Fibroblast of lung (primary cell): ENCODE measurements around the gene AIFM1. TPM values are rescaled to one million over a fixed set of nuclear protein-coding genes. Genes with fewer than 3 reads are reported as not detected.
A peak's percentile ranks its signal among the peaks of the same experiment; 100 is the strongest.

Source experiments
- DNase-seq, 2 donors: peaks; one replicate each; pipeline versions ENCODE4 v3.0.0 to v3.0.0-alpha.2; 2010; ENCODE audit warnings: low read depth in 2 of 2
- H2AFZ ChIP-seq: 2 replicates; pipeline ENCODE4 v1.5.1; 2012; ENCODE audit warnings: low read length, control low read depth, inconsistent platforms
- H3K27ac ChIP-seq: 2 replicates; pipeline ENCODE4 v1.5.1; 2011; ENCODE audit warnings: low read length, control low read depth; ENCODE audit not compliant: insufficient read depth
- H3K27me3 ChIP-seq: 2 replicates; pipeline ENCODE4 v1.5.1; 2011; ENCODE audit warnings: mild to moderate bottlenecking, low read length; ENCODE audit not compliant: control insufficient read depth, insufficient read depth
- H3K36me3 ChIP-seq: 2 replicates; pipeline ENCODE4 v1.5.1; 2011; ENCODE audit warnings: low read length; ENCODE audit not compliant: control insufficient read depth, insufficient read depth
- H3K4me1 ChIP-seq: 2 replicates; pipeline ENCODE4 v1.5.1; 2011; ENCODE audit warnings: low read length; ENCODE audit not compliant: control insufficient read depth, insufficient read depth; ENCODE audit errors: extremely low read depth
- H3K4me2 ChIP-seq: 2 replicates; pipeline ENCODE4 v1.5.1; 2011; ENCODE audit warnings: low read length, control low read depth; ENCODE audit not compliant: insufficient read depth; ENCODE audit errors: extremely low read depth
- H3K4me3 ChIP-seq, 4 experiments: fragments of 200-600 bp in 1 of 4; sonication (generic) in 1 of 4; replicated peaks in 1 of 4; 2 replicates each; pipeline ENCODE4 v1.5.1; 2011 to 2016; ENCODE audit warnings: low read length in 4 of 4, low read depth in 3 of 4, mild to moderate bottlenecking in 3 of 4, control low read depth in 2 of 4, inconsistent platforms in 1 of 4, mixed read lengths in 1 of 4; ENCODE audit not compliant: insufficient read depth in 1 of 4; ENCODE audit errors: control extremely low read depth in 1 of 4
- H3K79me2 ChIP-seq: 2 replicates; pipeline ENCODE4 v1.5.1; 2012; ENCODE audit warnings: mild to moderate bottlenecking, low read length, inconsistent platforms; ENCODE audit not compliant: control insufficient read depth, insufficient read depth
- H3K9ac ChIP-seq: 2 replicates; pipeline ENCODE4 v1.5.1; 2011; ENCODE audit warnings: mild to moderate bottlenecking, low read length, control low read depth; ENCODE audit not compliant: insufficient read depth
- H3K9me3 ChIP-seq: 2 replicates; pipeline ENCODE4 v1.5.1; 2012; ENCODE audit warnings: low read depth, low read length; ENCODE audit not compliant: control insufficient read depth, insufficient read depth
- H4K20me1 ChIP-seq: 2 replicates; pipeline ENCODE4 v1.5.1; 2011; ENCODE audit warnings: low read length; ENCODE audit not compliant: control insufficient read depth, insufficient read depth; ENCODE audit errors: extremely low read depth
- EZH2 ChIP-seq: IDR thresholded peaks from 2 replicates; pipeline ENCODE4 v1.5.1; 2012; ENCODE audit warnings: low read length, control low read depth, mild to moderate bottlenecking; ENCODE audit errors: missing control alignments
- polyA plus RNA-seq, 2 donors: library from polyadenylated mRNA; depleted of rRNA in 1 of 2; stranded (reverse) in 1 of 2; unstranded in 1 of 2; fragments of >200 nt; gene quantifications; 2 replicates each; pipeline ENCODE4 v1.2.1, GENCODE V29; 2011 to 2012; ENCODE audit warnings: missing spikeins in 1 of 2
- total RNA-seq: library from RNA; depleted of rRNA; stranded (reverse); fragments of >200 nt; gene quantifications from 2 replicates; pipeline ENCODE4 v1.2.1, GENCODE V29; 2014
- TF ChIP-seq, protein P1 (sequence below), 2 donors: IDR thresholded peaks in 1 of 2; conservative IDR thresholded peaks in 1 of 2; 1 replicate in 1 of 2; 2 replicates in 1 of 2; pipeline ENCODE4 v1.5.1; 2011 to 2012; ENCODE audit warnings: low read length in 2 of 2, control low read depth in 1 of 2, inconsistent platforms in 1 of 2, low read depth in 1 of 2, mild to moderate bottlenecking in 1 of 2

Gene AIFM1
- total and polyA plus RNA-seq, 2 donors (not counting 1 experiment from before 2014, with no cell fraction given) = 23.1 to 36.1 TPM

DNA sequence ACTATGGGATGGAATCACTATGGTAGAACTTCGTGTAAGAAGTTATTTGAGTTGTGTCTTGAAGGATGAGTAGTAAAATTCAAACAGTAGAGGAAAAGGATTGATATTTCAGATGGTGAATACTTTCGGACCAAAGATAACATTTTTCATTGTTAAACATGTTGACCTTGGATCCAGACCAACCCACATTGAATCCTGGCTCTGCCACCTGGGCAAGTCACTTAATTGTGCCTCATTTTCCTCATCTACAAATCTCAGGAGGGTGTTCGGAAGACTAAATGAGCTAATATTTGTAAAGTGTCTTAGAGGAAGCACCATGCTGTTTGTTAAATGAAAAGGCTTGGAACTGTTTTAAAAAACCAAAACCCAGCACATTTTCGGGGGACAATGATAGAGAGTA is 1.4 kb upstream of the AIFM1 start:
- no peaks in the 10 kb centered on the region for H3K27me3 ChIP-seq
- no peak for TF ChIP-seq EZH2
- TF ChIP-seq, protein P1, sequence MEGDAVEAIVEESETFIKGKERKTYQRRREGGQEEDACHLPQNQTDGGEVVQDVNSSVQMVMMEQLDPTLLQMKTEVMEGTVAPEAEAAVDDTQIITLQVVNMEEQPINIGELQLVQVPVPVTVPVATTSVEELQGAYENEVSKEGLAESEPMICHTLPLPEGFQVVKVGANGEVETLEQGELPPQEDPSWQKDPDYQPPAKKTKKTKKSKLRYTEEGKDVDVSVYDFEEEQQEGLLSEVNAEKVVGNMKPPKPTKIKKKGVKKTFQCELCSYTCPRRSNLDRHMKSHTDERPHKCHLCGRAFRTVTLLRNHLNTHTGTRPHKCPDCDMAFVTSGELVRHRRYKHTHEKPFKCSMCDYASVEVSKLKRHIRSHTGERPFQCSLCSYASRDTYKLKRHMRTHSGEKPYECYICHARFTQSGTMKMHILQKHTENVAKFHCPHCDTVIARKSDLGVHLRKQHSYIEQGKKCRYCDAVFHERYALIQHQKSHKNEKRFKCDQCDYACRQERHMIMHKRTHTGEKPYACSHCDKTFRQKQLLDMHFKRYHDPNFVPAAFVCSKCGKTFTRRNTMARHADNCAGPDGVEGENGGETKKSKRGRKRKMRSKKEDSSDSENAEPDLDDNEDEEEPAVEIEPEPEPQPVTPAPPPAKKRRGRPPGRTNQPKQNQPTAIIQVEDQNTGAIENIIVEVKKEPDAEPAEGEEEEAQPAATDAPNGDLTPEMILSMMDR (conservative IDR thresholded peaks at IDR 0.05 in 1 of 2, IDR thresholded peaks at IDR 0.05 in 1 of 2; ENCODE audit: low read depth in 1 of 2, low read length in 2 of 2) = no peak
- H3K4me2 ChIP-seq = peak overlapping the region; percentile 62
- no peaks in the 10 kb centered on the region for H4K20me1 ChIP-seq
- no peak overlapping the region for H2AFZ ChIP-seq
- peak overlapping the region; percentile 67 to 95 (median 74) for H3K4me3 ChIP-seq
- H3K27ac ChIP-seq = no peak overlapping the region
- DNase-seq = peak in 1 of 2 donors; percentile 3
- no peak overlapping the region for H3K9ac ChIP-seq
- no peaks in the 10 kb centered on the region for H3K36me3 ChIP-seq
- H3K9me3 ChIP-seq = no peaks in the 10 kb centered on the region
- H3K4me1 ChIP-seq = no peaks in the 10 kb centered on the region
- peaks cover 11% of the 10 kb centered on the region for H3K79me2 ChIP-seq

DNA sequence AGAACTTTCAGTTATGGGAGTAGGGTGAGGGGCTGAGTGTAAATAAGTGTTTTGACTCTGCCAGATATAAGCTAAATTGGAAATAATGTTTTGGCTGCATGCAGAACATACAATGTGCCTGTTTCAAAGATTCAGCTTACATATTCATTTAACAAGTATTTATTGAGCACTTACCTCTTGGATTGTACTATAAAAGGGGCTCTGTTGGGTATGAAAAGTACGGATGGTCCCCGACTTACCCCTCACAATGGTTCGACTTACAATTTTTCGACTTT is 799 bp upstream of the AIFM1 start:
- Histone ChIP-seq H4K20me1 (no peaks in the 10 kb centered on the region), H3K36me3 (no peaks in the 10 kb centered on the region), H3K27me3 (no peaks in the 10 kb centered on the region), H3K4me2 (peak overlapping the region; percentile 62), H3K9ac (peak overlapping the region; percentile 51), H3K79me2 (peaks cover 11% of the 10 kb centered on the region), H3K27ac (peak overlapping the region; percentile 89), H3K4me1 (no peaks in the 10 kb centered on the region), H3K9me3 (no peaks in the 10 kb centered on the region), H2AFZ (peak overlapping the region; percentile 73), H3K4me3 (peak overlapping the region; percentile 67 to 95 (median 74))
- TF ChIP-seq, protein P1 (conservative IDR thresholded peaks at IDR 0.05 in 1 of 2, IDR thresholded peaks at IDR 0.05 in 1 of 2; ENCODE audit: low read depth in 1 of 2, low read length in 2 of 2) = no peak
- no peak for TF ChIP-seq EZH2
- no peak for DNase-seq

DNA sequence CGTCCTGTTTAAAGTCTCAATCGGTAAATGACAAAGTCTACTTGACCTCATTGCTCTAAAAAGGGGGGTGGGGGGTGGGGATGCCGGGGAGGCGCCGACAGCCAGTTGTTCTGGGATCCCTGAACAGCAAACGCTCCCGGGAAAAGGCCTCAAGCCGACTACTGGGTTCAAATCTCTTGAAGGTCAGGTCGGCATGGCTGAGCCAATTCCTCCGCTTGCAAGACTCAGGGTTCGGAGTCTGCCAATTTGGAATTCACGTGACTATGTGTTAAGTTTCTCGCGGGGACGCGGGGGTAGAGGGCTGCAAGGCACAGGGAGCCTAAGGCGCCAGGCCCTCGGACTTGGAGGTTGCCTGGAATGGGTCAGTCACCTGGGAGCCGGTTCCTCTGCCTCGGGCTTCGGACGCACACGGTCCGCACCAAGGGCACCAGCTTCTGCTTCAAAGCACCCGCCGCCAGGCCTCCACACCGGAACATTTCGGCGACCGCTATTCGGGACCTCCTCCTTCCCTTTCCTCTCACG is 399 bp downstream of the AIFM1 start:
- Histone ChIP-seq H3K27ac (peak overlapping the region; percentile 89), H2AFZ (peak overlapping the region; percentile 73), H3K36me3 (no peaks in the 10 kb centered on the region), H3K4me3 (peak overlapping the region; percentile 67 to 95 (median 74)), H4K20me1 (no peaks in the 10 kb centered on the region), H3K4me1 (no peaks in the 10 kb centered on the region), H3K27me3 (no peaks in the 10 kb centered on the region), H3K9me3 (no peaks in the 10 kb centered on the region), H3K79me2 (peaks cover 11% of the 10 kb centered on the region), H3K9ac (peak overlapping the region; percentile 70), H3K4me2 (peak overlapping the region; percentile 87)
- DNase-seq = peak; percentile 9 to 54
- TF ChIP-seq EZH2 = no peak
- TF ChIP-seq, protein P1 (conservative IDR thresholded peaks at IDR 0.05 in 1 of 2, IDR thresholded peaks at IDR 0.05 in 1 of 2; ENCODE audit: low read depth in 1 of 2, low read length in 2 of 2) = no peak
